Loucy (cell line): ENCODE measurements around the gene HCCS.

Source experiments
- H2AFZ ChIP-seq: fragments of 200-600 bp; sonication (generic); 2 replicates; pipeline ENCODE4 v1.6.0; 2016; ENCODE audit warnings: antibody characterized with exemption, mild to moderate bottlenecking, low read length, moderate library complexity
- H3F3A ChIP-seq: fragments of 200-600 bp; 2 replicates; pipeline ENCODE4 v1.6.0; 2016; ENCODE audit warnings: antibody characterized with exemption, low read depth, mild to moderate bottlenecking
- H3K27me3 ChIP-seq: fragments of 200-600 bp; sonication (generic); 2 replicates; pipeline ENCODE4 v1.6.1; 2014; ENCODE audit warnings: low read length, mild to moderate bottlenecking; ENCODE audit not compliant: insufficient read depth, poor library complexity, severe bottlenecking
- H3K36me3 ChIP-seq: fragments of 200-600 bp; sonication (generic); 2 replicates; pipeline ENCODE4 v1.6.1; 2016; ENCODE audit warnings: low read length; ENCODE audit not compliant: insufficient read depth
- H3K4me1 ChIP-seq: fragments of 200-600 bp; sonication (generic); 2 replicates; pipeline ENCODE4 v1.5.1; 2014; ENCODE audit warnings: low read length, mild to moderate bottlenecking; ENCODE audit not compliant: insufficient read depth, poor library complexity, severe bottlenecking
- H3K4me2 ChIP-seq: fragments of 200-600 bp; sonication (generic); 2 replicates; pipeline ENCODE4 v1.6.0; 2014; ENCODE audit warnings: antibody characterized with exemption, low read length, low read depth, mild to moderate bottlenecking; ENCODE audit not compliant: poor library complexity, severe bottlenecking
- H3K4me3 ChIP-seq: fragments of 200-600 bp; sonication (generic); 2 replicates; pipeline ENCODE4 v1.5.1; 2014; ENCODE audit warnings: low read length, mild to moderate bottlenecking, mixed read lengths; ENCODE audit not compliant: poor library complexity, severe bottlenecking
- H3K79me2 ChIP-seq: fragments of 200-600 bp; sonication (generic); 2 replicates; pipeline ENCODE4 v1.6.1; 2014; ENCODE audit warnings: low read length; ENCODE audit not compliant: insufficient read depth
- H3K9ac ChIP-seq: fragments of 200-600 bp; sonication (generic); 2 replicates; pipeline ENCODE4 v1.6.0; 2014; ENCODE audit warnings: mild to moderate bottlenecking, low read depth, low read length, moderate library complexity; ENCODE audit not compliant: poor library complexity, severe bottlenecking
- H3K9me2 ChIP-seq: fragments of 200-600 bp; sonication (generic); replicated peaks from 2 replicates; pipeline ENCODE4 v1.6.1; 2016; ENCODE audit warnings: low read depth, low read length, mixed read lengths
- H3K9me3 ChIP-seq: fragments of 200-600 bp; sonication (generic); 2 replicates; pipeline ENCODE4 v1.6.1; 2014; ENCODE audit warnings: mild to moderate bottlenecking, antibody characterized with exemption, low read length, low read depth; ENCODE audit not compliant: insufficient read depth
- H4K20me1 ChIP-seq: fragments of 200-600 bp; sonication (generic); 2 replicates; pipeline ENCODE4 v1.6.0; 2014; ENCODE audit warnings: antibody characterized with exemption, low read length, mild to moderate bottlenecking; ENCODE audit not compliant: insufficient read depth, poor library complexity, severe bottlenecking
- CTCF ChIP-seq: fragments of 200-600 bp; sonication (generic); conservative IDR thresholded peaks from 2 replicates; pipeline ENCODE4 v1.5.1; 2014; ENCODE audit warnings: mild to moderate bottlenecking, antibody characterized with exemption, low read length
- EZH2phosphoT487 ChIP-seq: fragments of 200-600 bp; IDR thresholded peaks from 2 replicates; pipeline ENCODE4 v1.6.1; 2018; ENCODE audit warnings: antibody characterized with exemption, mild to moderate bottlenecking, moderate library complexity, borderline replicate concordance

HCCS gene

GRCh38 chrX:11137543-11138139 lies 26.5 kb downstream of the HCCS start:
- Histone ChIP-seq H2AFZ (no peak overlapping the region), H3K9me3 (no peaks in the 10 kb centered on the region), H3K4me2 (no peak overlapping the region), H4K20me1 (no peaks in the 10 kb centered on the region), H3K9ac (no peak overlapping the region), H3K27me3 (no peaks in the 10 kb centered on the region), H3F3A (no peaks in the 10 kb centered on the region), H3K9me2 (no peaks in the 10 kb centered on the region), H3K36me3 (no peaks in the 10 kb centered on the region), H3K4me3 (no peak overlapping the region), H3K79me2 (no peaks in the 10 kb centered on the region), H3K4me1 (no peaks in the 10 kb centered on the region)
- TF ChIP-seq CTCF = peak; percentile 60
- no peak for TF ChIP-seq EZH2phosphoT487

GRCh38 chrX:11138498-11139390 lies 27.6 kb downstream of the HCCS start:
- Histone ChIP-seq H3K4me3 (no peak overlapping the region), H3K9ac (no peak overlapping the region), H3F3A (no peaks in the 10 kb centered on the region), H4K20me1 (no peaks in the 10 kb centered on the region), H3K9me2 (no peaks in the 10 kb centered on the region), H3K36me3 (no peaks in the 10 kb centered on the region), H3K79me2 (no peaks in the 10 kb centered on the region), H3K4me1 (no peaks in the 10 kb centered on the region), H3K4me2 (no peak overlapping the region), H3K9me3 (no peaks in the 10 kb centered on the region), H2AFZ (no peak overlapping the region), H3K27me3 (no peaks in the 10 kb centered on the region)
- TF ChIP-seq CTCF (no peak), EZH2phosphoT487 (no peak)

GRCh38 chrX:11143931-11144678 lies 33.0 kb downstream of the HCCS start:
- H3K4me2 ChIP-seq = peak overlapping the region; percentile 45

More at GRCh38 chrX:11143931-11144678, 33.0 kb downstream of the HCCS start:
- Histone ChIP-seq H4K20me1 (no peaks in the 10 kb centered on the region), H3K9ac (no peak overlapping the region), H3K4me1 (no peaks in the 10 kb centered on the region), H3K4me3 (no peak overlapping the region), H3K9me3 (no peaks in the 10 kb centered on the region), H3F3A (no peaks in the 10 kb centered on the region), H2AFZ (peak overlapping the region; percentile 60; the same call in 1 of the 2 replicates), H3K36me3 (no peaks in the 10 kb centered on the region), H3K9me2 (no peaks in the 10 kb centered on the region), H3K27me3 (no peaks in the 10 kb centered on the region), H3K79me2 (no peaks in the 10 kb centered on the region)
- peak; percentile 57 for TF ChIP-seq CTCF
- TF ChIP-seq EZH2phosphoT487 = no peak
